OCI-M2 (cell line): ENCODE results near the gene UBE4B.

Experiments used
- DNase-seq: peaks from one replicate; lab custom pipeline; 2025; ENCODE audit not compliant: unreplicated experiment; lab: John Stamatoyannopoulos, UW

UBE4B gene

DNA sequence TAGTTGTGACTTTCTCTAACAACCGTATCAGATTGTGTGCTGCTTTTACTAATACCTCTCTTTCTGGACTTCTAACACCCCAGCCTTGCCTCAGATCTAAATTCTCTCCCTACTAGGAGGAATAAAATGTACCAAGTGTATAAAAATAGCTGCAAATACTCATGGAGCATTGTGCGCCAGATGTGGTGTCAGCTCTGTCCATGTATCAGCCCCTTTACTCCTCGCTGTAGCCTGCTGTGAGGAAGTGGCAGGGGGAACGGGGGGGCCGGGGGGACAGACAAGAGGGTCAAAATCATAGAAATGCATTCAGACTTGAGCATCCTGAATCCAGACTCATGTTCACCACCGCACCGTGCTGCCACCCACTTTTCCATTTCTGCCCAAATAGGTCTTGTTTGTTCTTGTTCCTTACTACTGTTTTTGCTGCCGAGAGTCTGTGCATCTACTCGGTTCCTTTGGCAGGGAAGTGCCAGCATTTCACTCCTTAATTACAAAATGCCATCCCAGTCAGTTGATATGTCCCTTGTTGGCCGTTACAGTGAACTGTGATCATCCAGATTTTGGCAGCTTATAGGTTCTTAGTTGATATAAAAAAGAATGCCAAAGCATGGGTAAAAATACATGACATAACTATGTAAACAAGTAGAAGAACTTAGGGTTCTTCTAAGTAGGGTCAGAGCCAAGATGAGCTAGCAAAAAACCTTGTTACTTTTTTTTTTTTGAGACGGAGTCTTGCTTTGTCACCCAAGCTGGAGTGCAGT lies 76.4 kb downstream of the UBE4B start:
- no peak for DNase-seq

GRCh38 chr1:10113501-10113900 lies 80.7 kb downstream of the UBE4B start:
- no peak for DNase-seq

DNA sequence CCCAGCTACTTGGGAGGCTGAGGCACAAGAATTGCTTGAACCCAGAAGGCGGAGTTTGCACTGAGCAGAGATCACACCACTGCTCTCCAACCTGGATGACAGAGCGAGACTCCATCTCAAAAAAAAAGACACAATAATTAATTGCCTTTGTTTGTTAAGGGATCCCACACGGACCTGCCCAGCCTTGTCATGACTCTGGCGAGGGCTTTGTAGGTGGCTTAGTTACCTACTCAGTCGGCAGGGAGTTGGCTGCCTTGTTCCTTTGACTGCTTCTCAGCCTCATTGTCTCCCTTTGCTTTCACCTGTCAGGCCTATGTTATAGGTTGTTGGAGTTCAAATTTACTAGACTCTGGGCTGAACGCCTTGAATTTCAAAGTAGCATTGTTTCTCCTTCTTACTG lies 82.0 kb downstream of the UBE4B start:
- no peak for DNase-seq

DNA sequence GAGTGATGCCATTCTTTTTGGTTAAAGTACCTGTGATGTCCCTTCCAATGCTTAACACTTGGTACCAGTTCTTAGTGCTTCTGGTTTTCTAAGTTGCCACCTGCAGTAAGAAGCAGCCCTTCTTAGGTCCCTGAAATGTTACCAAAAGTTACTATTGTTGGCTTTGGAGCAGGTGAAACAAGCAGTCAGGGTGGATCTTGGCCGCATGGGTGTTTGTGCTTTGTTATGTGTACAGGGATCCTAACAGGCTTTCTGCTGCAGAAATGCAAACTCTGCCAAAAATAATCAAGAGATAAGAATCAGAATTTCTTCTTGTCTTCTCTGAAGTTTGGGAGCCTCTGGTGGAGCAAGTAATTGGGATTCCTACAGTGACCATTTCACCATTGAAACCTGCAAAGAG lies 84.4 kb downstream of the UBE4B start:
- DNase-seq = no peak

- DNase-seq = no peak
Measured at GRCh38 chr1:10117865-10118264, 85.1 kb downstream of the UBE4B start.

DNA sequence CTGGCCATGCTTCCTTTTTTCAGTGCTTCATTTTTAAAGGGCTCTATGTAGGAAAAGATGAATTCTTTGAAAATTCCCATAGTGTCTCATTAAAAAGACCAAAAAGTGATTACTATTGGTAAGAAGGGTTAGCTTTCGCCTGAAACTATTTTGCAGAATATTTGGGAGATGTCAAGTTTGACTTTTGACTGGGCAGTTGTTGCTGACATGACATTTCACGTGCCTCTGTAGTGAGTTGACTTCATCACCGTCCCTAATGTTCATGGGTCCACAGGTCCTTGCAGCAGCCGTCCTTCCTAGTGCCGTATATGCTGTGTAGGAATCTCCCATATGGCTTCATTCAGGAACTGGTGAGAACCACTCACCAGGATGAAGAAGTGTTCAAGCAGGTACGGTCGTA lies 88.9 kb downstream of the UBE4B start:
- DNase-seq = no peak

DNA sequence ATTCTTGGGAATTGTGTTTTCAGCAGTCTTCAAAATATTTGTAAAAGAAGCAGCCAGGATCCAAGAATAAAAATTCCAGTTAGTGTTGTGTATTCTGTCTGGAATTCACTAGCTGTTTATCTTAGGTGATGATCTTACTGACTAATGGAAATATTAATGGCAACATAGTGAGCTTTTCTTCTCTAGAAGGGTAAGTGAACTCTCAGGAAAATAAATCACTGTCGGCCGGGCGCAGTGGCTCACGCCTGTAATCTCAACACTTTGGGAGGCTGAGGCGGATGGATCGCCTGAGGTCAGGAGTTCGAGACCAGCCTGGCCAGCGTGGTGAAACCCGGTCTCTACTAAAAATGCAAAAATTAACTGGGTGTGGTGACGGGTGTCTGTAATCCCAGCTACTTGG lies 90.2 kb downstream of the UBE4B start:
- no peak for DNase-seq

- no peak for DNase-seq
Measured at GRCh38 chr1:10128101-10128765, 95.5 kb downstream of the UBE4B start.

GRCh38 chr1:10132316-10132715 lies 99.6 kb downstream of the UBE4B start:
- DNase-seq = no peak

GRCh38 chr1:10132852-10133251 lies 100.1 kb downstream of the UBE4B start:
- DNase-seq = no peak

DNA sequence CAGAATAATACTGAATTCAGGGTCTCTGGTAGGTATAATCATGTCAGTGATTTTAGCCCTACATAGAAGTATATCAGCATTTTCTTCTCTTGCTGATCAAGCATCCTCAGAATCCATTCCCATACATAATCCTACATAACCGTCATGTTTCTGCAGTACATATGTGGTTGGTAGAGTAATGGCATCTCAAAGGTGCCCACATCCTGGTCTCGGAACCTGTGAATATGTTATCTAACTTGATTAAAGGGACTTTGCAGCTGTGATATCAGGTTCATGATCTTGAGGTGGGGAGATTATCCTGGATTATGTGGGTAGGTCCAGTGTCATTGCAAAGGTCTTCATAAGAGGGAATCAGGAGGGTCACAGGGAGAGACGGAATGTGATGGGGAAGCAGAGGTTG lies 108.2 kb downstream of the UBE4B start:
- DNase-seq = no peak

DNA sequence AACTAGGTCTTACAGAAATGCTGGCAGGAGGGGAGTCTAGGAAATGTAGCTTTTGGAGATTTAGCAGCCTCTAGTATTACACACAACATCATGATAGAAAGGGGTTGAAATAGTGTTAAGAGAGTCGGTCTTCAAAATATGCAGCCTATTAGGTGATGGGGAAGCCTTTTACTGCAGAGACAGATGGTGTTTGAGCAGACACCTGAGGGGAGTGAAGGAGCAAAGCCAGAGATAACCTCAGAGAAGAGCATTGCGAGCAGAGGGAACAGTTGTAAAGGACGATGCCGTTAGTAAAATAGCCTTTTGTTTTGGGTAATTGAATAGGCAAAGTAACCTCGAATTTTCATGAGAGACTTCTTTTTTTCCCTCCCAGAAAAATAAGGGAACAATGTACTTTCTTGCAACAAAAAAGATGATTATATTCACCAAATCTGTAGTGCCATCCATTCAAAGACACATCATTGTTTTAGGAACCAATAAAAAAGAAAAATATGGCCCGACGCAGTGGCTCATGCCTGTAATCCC lies 111.3 kb downstream of the UBE4B start:
- no peak for DNase-seq

DNA sequence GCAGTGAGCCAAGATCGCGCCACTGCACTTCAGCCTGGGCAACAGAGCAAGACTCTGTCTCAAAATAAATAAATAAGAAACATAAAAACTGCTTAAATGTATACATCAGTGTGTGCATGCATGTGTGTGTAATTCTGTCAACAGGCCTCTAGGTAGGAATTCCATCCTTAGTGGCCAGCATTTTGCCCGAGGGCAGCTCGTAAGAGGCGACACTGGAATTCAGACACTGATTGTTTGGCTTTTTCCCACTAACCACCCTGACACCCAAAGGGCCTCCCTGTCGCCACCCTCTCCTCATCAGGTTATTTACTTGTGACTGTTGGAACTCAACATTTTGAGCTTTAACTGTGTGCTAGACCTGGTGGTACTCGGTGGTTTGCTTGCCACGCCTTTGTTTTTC lies 113.6 kb downstream of the UBE4B start:
- DNase-seq = no peak

DNA sequence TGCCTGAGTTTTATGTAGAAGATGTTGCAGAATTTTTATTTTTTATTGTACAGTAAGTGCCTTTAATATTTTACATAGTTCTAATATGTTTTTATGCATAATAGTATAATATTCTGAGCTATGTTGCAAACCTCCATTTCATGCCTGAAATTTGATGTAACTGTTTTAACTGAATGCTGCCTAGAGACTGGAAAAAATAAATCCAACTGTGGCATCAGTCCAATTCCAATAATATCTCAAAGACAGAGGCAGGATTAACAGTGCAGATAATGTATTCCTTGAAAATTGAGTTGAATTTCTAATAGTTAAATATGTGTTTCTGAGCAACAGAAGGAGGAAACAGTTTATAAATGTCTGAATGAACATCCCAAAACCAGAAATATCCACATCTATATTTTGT lies 116.5 kb downstream of the UBE4B start:
- no peak for DNase-seq

DNA sequence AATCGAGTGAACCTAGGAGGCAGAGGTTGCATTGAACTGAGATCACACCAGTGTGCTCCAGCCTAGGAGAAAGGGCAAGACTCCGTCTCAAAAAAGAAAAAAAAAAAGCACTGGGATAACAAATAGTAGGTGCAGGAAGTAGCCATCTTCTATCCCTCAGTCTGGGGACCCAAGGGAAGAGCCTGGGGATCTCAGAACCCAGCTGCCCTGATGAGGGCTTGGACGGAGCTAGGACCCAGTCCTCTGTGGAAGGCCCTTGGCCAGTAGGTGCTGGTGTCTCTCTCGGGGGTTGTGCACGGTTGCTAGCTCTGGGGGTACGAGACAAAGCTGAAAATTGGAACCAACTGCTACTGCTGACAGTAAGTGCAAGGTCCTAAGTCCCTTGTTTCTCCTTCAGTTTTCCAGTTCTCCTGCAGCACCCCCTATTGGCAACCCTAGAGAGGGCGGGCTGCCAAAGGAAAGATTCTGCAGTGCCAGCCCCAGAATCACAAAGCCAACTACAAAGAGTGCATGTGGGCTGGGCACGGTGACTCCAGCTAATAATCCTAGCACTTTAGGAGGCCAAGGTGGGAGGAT lies 120.0 kb downstream of the UBE4B start:
- no peak for DNase-seq

DNA sequence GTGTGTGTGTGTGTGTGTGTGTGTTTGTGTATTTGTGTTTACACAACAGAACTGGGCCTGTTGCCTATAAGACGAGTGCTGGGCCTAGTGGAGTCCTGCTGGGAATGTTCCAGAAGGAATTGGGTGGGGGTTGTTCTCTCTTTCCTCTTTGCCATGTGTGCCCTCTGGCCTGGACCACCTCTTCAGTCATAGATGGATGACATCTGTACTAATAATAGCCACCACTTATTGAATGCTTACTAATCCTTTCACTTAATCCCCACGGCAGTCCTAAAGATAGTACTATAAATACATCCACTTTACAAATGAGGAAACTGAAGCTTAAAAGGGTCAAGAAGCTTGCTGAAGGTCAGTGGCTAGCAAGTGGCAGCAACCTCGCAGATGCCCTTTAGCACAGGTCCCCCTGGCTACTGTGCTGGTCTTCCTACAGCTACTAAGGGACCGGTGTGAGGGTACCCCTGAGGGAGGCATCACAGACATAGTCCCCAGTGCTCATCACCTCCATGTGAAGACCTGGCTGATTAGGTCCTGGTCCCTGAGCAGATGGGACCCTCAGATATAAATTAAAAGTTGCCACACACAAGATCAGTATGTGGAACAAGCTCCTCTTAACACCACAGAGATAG lies 122.4 kb downstream of the UBE4B start:
- no peak for DNase-seq

DNA sequence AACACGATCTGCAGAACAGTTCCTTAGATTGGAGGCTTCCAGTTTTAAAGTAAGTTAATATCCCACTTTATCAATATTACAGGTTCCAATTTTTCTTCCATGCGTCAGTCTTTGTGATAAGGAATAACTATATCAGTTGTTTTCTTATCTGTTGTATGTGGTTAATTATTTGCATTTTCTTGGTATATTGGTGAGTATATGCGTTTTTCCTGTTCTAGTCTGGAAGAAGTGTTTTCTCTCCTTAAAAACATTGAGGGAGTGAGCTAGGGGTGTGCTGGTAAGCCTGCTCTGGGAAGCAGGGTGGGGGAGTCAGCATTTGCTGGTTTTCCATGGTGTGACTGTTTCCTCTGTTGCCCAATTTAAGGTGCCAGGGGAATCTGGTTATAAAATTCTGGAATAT lies 127.4 kb downstream of the UBE4B start:
- DNase-seq = no peak

GRCh38 chr1:10160907-10161490 lies 128.2 kb downstream of the UBE4B start:
- DNase-seq = no peak

DNA sequence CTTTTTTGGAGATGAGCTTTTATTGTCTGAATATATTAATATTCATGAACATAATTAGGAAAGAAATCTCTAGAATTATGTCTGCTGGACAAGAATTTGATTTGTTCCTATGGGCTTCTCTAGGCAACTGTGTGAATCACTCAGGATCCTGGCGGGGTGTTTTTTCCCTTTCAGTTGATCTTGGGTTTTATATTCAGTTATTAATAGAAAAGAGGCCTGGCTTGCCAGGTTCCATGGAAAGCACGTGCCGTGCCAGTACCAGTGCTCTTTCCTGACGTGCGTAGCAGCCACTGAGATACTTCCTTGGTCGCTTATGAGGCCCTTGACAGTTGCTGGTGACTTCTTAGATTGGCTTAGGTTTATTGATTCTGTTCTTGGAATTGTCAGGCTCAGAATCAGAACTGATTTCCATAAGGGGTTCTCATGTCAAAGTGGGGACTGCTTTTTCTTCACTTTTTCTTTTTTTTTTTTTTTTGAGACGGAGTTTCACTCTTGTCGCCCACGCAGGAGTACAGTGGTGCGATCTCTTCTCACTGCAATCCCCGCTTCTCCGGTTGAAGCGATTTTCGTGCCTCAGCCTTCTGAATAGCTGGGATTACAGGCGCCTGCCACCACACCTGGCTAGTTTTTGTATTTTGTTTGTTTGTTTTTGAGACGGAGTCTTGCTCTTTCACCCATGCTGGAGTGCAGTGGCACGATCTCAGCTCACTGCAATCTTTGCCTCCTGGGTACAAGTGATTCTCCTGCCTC lies 129.0 kb downstream of the UBE4B start:
- DNase-seq = no peak

- no peak for DNase-seq
Measured at GRCh38 chr1:10168912-10169514, 136.3 kb downstream of the UBE4B start.
